ENCODE measurements around the gene GPR18. TPM values are rescaled to one million over a fixed set of nuclear protein-coding genes. Genes with fewer than 3 reads are reported as not detected.

The GPR18 gene
- total and polyA plus RNA-seq, 9 of the 15 experiments (the other 6 are each of a cell fraction or from before 2014, with no cell fraction given): 0.75 TPM; not detected in 8

DNA sequence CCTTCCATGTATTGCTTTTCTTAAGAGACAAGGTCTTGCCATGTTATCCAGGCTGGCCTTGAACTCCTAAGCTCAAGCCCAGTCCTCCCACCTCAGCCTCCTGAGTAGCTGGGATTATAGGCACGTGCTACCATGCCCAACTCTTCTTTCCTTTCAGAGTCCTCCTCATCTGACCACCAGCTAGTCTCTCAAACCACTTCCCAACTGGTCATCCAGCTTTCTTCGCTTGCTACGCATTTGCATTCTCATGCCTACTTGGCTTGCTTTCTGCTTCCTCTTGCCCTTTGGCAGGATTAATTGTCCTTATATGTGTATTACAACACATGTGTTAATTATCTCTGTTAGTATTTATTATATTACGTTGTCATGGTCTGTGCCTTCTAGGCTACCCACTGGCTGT is 6.3 kb downstream of the GPR18 start (continued):
- TF ChIP-seq ZNF512 (tag; IDR thresholded peaks at IDR 0.05): no peak
- TF ChIP-seq ZC3H4 (CRISPR knock-in tag; IDR thresholded peaks at IDR 0.05; ENCODE audit: borderline replicate concordance): no peak
- TF ChIP-seq, protein P1, sequence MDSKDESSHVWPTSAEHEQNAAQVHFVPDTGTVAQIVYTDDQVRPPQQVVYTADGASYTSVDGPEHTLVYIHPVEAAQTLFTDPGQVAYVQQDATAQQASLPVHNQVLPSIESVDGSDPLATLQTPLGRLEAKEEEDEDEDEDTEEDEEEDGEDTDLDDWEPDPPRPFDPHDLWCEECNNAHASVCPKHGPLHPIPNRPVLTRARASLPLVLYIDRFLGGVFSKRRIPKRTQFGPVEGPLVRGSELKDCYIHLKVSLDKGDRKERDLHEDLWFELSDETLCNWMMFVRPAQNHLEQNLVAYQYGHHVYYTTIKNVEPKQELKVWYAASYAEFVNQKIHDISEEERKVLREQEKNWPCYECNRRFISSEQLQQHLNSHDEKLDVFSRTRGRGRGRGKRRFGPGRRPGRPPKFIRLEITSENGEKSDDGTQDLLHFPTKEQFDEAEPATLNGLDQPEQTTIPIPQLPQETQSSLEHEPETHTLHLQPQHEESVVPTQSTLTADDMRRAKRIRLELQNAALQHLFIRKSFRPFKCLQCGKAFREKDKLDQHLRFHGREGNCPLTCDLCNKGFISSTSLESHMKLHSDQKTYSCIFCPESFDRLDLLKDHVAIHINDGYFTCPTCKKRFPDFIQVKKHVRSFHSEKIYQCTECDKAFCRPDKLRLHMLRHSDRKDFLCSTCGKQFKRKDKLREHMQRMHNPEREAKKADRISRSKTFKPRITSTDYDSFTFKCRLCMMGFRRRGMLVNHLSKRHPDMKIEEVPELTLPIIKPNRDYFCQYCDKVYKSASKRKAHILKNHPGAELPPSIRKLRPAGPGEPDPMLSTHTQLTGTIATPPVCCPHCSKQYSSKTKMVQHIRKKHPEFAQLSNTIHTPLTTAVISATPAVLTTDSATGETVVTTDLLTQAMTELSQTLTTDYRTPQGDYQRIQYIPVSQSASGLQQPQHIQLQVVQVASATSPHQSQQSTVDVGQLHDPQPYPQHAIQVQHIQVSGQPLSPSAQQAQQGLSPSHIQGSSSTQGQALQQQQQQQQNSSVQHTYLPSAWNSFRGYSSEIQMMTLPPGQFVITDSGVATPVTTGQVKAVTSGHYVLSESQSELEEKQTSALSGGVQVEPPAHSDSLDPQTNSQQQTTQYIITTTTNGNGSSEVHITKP (IDR thresholded peaks at IDR 0.05; ENCODE audit: partially characterized antibody): no peak
- no peak for TF ChIP-seq CREB1 (IDR thresholded peaks at IDR 0.05)
- TF ChIP-seq CREB1 (CRISPR knock-in tag; IDR thresholded peaks at IDR 0.05): no peak
- no peak for TF ChIP-seq MTA3 (IDR thresholded peaks at IDR 0.05; ENCODE audit: borderline replicate concordance)
- TF ChIP-seq HDGF (IDR thresholded peaks at IDR 0.05): no peak
- TF ChIP-seq TEAD2 (tag; IDR thresholded peaks at IDR 0.05): no peak
- no peak for TF ChIP-seq ARHGAP35 (IDR thresholded peaks at IDR 0.05; ENCODE audit: partially characterized antibody)
- no peak for TF ChIP-seq STAT5B (CRISPR knock-in tag; IDR thresholded peaks at IDR 0.05)
- TF ChIP-seq HDAC1 (IDR thresholded peaks at IDR 0.05): no peak
- TF ChIP-seq TRIM28 (IDR thresholded peaks at IDR 0.05): no peak
